ENCODE measurements around the gene CEP72.

The CEP72 gene

DNA sequence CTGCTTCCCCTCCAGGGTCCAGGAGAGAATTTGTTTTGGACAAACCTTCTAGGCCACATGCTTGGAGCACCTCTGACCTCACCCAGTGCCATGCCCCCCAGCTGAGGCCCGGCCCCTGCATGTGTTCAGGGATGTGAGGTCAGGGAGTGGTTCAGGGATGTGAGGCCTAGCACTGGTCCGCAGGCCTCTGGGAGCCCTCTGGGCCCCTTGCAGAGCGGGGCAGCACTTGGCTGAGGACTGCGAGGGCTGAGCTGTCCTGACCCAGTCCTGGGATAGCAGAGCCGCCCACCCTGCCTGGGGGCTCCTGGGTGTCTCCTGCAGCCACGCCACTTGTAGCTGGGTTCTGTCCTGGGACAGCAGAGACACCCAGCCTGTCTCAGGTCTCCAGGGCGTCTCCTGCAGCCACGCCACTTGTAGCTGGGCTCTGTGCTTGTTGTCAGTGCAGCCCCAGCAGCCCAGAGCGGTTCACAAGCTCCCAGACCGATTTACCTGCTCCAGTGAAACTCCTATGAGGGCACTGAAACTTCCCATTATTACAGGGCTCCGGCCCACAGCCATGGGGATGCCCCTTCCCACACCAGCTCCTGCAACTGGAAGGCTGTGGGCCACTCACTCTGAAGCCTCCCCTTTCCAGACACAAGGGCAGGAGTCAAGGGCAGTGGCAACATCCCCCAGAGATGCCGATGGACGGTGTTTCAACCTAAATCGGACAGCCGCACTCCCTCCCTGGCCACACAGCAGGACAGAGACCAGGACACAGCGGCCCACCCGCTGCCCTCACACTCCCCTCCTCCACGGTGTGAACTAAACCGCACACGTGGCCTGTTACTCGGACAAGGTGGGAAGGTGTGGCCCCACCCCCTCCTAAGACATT, 5.4 kb upstream of the CEP72 start:
- TF ChIP-seq, protein P1, sequence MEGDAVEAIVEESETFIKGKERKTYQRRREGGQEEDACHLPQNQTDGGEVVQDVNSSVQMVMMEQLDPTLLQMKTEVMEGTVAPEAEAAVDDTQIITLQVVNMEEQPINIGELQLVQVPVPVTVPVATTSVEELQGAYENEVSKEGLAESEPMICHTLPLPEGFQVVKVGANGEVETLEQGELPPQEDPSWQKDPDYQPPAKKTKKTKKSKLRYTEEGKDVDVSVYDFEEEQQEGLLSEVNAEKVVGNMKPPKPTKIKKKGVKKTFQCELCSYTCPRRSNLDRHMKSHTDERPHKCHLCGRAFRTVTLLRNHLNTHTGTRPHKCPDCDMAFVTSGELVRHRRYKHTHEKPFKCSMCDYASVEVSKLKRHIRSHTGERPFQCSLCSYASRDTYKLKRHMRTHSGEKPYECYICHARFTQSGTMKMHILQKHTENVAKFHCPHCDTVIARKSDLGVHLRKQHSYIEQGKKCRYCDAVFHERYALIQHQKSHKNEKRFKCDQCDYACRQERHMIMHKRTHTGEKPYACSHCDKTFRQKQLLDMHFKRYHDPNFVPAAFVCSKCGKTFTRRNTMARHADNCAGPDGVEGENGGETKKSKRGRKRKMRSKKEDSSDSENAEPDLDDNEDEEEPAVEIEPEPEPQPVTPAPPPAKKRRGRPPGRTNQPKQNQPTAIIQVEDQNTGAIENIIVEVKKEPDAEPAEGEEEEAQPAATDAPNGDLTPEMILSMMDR (IDR thresholded peaks at IDR 0.05), result no peak
- TF ChIP-seq ZFX (IDR thresholded peaks at IDR 0.05; ENCODE audit: borderline replicate concordance), result no peak

DNA sequence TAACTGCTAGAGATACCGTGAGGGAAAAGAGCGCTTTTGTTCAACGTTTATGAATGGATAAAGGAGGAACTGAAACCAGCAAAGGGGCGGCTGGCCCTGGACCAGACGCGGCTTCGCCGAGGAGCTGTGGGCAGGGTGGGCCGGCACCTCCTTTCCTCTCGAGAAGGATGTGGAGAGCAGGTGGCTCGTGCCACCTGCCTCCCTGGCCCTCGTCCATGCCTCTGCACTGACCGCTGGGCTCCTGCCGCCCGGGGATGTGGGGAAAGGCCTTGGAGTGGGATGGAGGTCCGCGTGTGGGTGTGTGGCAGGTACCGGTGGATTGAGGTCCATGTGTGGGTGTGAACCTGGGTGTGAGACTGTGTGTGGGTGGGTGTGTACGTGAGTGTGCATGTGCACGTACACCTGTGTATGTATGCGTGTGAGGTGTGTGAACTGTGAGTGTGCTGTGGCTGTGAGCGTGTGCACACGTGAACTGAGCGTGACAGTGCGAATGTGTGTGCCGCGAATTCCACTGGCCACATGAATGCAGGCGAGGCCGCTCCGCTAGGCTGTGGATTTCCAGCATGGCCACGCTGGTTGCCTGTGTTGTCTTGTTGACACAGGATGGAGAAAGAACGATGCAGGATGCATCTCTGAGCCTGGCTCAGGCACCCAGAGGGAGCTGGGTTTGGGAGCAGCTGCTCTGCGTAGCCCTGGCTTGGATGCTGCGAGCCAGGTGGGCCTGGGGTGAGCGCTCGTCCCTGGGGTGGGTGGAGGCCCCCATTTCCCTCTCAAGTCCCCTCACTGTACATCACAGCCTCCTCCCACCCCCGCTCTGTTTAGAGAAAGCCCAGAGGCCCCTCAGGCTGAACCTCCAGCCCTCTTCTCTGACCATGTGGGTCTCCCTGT, 4.4 kb upstream of the CEP72 start:
- no peak for TF ChIP-seq ZFX (IDR thresholded peaks at IDR 0.05; ENCODE audit: borderline replicate concordance)
- TF ChIP-seq, protein P1 (IDR thresholded peaks at IDR 0.05), result no peak
- H3K27ac ChIP-seq, result no peak overlapping the region

More for the DNA sequence above, 5.4 kb upstream of the CEP72 start:
- H3K27ac ChIP-seq, result no peak overlapping the region

GRCh38 chr5:608429-609370, 3.4 kb upstream of the CEP72 start:
- TF ChIP-seq, protein P1 (IDR thresholded peaks at IDR 0.05), result no peak
- TF ChIP-seq ZFX (IDR thresholded peaks at IDR 0.05; ENCODE audit: borderline replicate concordance), result no peak
- H3K27ac ChIP-seq, result no peak overlapping the region

DNA sequence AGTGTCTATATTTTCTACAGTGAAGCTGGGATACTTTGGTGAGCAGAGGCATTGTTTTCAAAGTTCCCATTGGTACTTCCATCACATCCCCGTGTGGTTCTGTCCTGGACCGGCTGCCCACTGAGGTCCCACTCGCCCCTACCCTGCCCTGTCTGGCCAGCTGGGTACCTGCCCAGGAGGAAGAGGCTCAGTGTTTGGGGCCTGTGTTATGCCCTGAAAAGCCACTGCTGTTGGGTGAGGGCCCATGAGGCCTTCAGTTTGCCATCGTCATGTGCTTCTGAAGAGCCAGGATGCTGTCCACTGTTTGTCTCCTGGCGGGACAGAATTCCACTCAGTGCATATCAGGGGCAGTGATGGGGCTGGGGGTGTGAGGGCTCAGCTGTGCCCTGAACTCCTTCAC, 2.6 kb upstream of the CEP72 start:
- TF ChIP-seq, protein P1 (IDR thresholded peaks at IDR 0.05), result no peak
- TF ChIP-seq ZFX (IDR thresholded peaks at IDR 0.05; ENCODE audit: borderline replicate concordance), result no peak
- no peak overlapping the region for H3K27ac ChIP-seq

DNA sequence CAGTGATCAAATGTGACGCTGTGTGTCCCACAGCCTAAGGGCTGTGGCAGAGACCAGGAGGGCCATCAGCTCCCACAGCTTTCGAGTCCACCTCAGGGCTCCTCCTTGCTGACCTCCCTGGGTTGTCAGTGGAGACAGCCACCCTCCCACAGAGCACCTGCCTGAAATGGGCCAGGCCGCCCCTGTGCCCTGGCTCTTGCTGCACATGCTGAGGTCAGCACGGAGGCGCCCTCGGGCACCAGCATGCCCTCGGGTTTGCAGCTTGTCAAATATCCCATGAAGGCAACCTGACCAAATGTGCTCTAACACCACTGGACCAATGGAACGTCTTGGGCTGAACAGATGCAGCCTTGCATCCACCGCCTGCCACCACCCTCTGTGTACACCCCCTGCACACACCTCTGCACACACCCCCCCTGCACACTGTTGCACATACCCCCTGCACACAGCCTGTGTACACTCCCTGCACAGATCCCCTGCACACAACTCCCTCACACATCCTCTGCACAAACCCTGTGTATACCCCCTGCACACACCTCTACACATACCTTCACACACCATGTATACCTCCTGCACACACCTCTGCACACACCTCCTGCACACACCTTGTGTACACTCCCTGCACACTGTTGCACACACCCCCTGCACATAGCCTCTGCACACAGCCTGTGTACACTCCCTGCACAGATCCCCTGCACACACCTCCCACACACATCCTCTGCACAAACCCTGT, 2.0 kb upstream of the CEP72 start:
- no peak for TF ChIP-seq ZFX (IDR thresholded peaks at IDR 0.05; ENCODE audit: borderline replicate concordance)
- TF ChIP-seq, protein P1 (IDR thresholded peaks at IDR 0.05), result no peak

More for the DNA sequence above, 2.0 kb upstream of the CEP72 start:
- H3K27ac ChIP-seq, result no peak overlapping the region

Measured in 22Rv1 (cell line).